ENCODE data around the gene OPN3.

OPN3 gene

GRCh38 chr1:241646201-241646600 lies 6.0 kb upstream of the OPN3 start:
- no peak for DNase-seq (ENCODE audit: low read depth in 2 of 3, low spot score in 1 of 3)

- DNase-seq (ENCODE audit: low read depth in 2 of 3, low spot score in 1 of 3), result no peak
These were observed 5.0 kb upstream of the OPN3 start for GRCh38 chr1:241645199-241645598.

GRCh38 chr1:241644259-241644658 lies 4.1 kb upstream of the OPN3 start:
- no peak for DNase-seq (ENCODE audit: low read depth in 2 of 3, low spot score in 1 of 3)

- no peak for DNase-seq (ENCODE audit: low read depth in 2 of 3, low spot score in 1 of 3)
These were observed 2.4 kb upstream of the OPN3 start for GRCh38 chr1:241642593-241642944.

GRCh38 chr1:241641773-241642592 lies 1.8 kb upstream of the OPN3 start:
- DNase-seq (ENCODE audit: low read depth in 2 of 3, low spot score in 1 of 3), result no peak

GRCh38 chr1:241640867-241641622 lies 876 bp upstream of the OPN3 start:
- DNase-seq (ENCODE audit: low read depth in 2 of 3, low spot score in 1 of 3), result no peak

- peak in 2 of 3 donors; percentile 8 to 20 for DNase-seq (ENCODE audit: low read depth in 2 of 3, low spot score in 1 of 3)
These were observed 483 bp downstream of the OPN3 start for GRCh38 chr1:241639623-241640148.

- no peak for DNase-seq (ENCODE audit: low read depth in 2 of 3, low spot score in 1 of 3)
These were observed 1.1 kb downstream of the OPN3 start for GRCh38 chr1:241638909-241639622.

- no peak for DNase-seq (ENCODE audit: low read depth in 2 of 3, low spot score in 1 of 3)
These were observed 2.0 kb downstream of the OPN3 start for GRCh38 chr1:241638099-241638682.

- DNase-seq (ENCODE audit: low read depth in 2 of 3, low spot score in 1 of 3), result no peak
These were observed 2.6 kb downstream of the OPN3 start for GRCh38 chr1:241637604-241638003.

GRCh38 chr1:241637046-241637590 lies 3.1 kb downstream of the OPN3 start:
- no peak for DNase-seq (ENCODE audit: low read depth in 2 of 3, low spot score in 1 of 3)

GRCh38 chr1:241636291-241636690 lies 3.9 kb downstream of the OPN3 start:
- DNase-seq (ENCODE audit: low read depth in 2 of 3, low spot score in 1 of 3), result no peak

- no peak for DNase-seq (ENCODE audit: low read depth in 2 of 3, low spot score in 1 of 3)
These were observed 4.5 kb downstream of the OPN3 start for GRCh38 chr1:241635556-241636152.

- DNase-seq (ENCODE audit: low read depth in 2 of 3, low spot score in 1 of 3), result no peak
These were observed 7.2 kb downstream of the OPN3 start for GRCh38 chr1:241632987-241633386.

- DNase-seq (ENCODE audit: low read depth in 2 of 3, low spot score in 1 of 3), result no peak
These were observed 8.5 kb downstream of the OPN3 start for GRCh38 chr1:241631674-241632073.

GRCh38 chr1:241630899-241631298 lies 9.3 kb downstream of the OPN3 start:
- no peak for DNase-seq (ENCODE audit: low read depth in 2 of 3, low spot score in 1 of 3)

- no peak for DNase-seq (ENCODE audit: low read depth in 2 of 3, low spot score in 1 of 3)
These were observed 9.7 kb downstream of the OPN3 start for GRCh38 chr1:241630476-241630875.

GRCh38 chr1:241630005-241630404 lies 10.2 kb downstream of the OPN3 start:
- DNase-seq (ENCODE audit: low read depth in 2 of 3, low spot score in 1 of 3), result no peak

GRCh38 chr1:241627453-241628259 lies 12.5 kb downstream of the OPN3 start:
- peak in 1 of 3 donors; percentile 55 for DNase-seq (ENCODE audit: low read depth in 2 of 3, low spot score in 1 of 3)

GRCh38 chr1:241624935-241625334 lies 15.2 kb downstream of the OPN3 start:
- no peak for DNase-seq (ENCODE audit: low read depth in 2 of 3, low spot score in 1 of 3)
